GM12872 (cell line): ENCODE results near the gene ACADSB.

Source experiments
- CTCF ChIP-seq: IDR thresholded peaks from 3 replicates; pipeline ENCODE4 v1.5.1; 2011; ENCODE audit warnings: low read depth, mild to moderate bottlenecking, low read length, moderate library complexity; ENCODE audit not compliant: insufficient read depth

Gene ACADSB

GRCh38 chr10:123093489-123093888 lies 84.7 kb downstream of the ACADSB start:
- TF ChIP-seq CTCF = no peak

GRCh38 chr10:123096452-123096851 lies 87.6 kb downstream of the ACADSB start:
- TF ChIP-seq CTCF = no peak

- TF ChIP-seq CTCF = no peak
Measured at GRCh38 chr10:123097039-123097438, 88.2 kb downstream of the ACADSB start.

GRCh38 chr10:123100030-123100762 lies 91.4 kb downstream of the ACADSB start:
- TF ChIP-seq CTCF = no peak

- TF ChIP-seq CTCF = no peak
Measured at GRCh38 chr10:123101872-123102271, 93.1 kb downstream of the ACADSB start.

- no peak for TF ChIP-seq CTCF
Measured at GRCh38 chr10:123102673-123103072, 93.9 kb downstream of the ACADSB start.

GRCh38 chr10:123103944-123104343 lies 95.1 kb downstream of the ACADSB start:
- TF ChIP-seq CTCF = no peak
